OCI-M1 (cell line): ENCODE measurements around the gene ATP13A3.

Experiments
- DNase-seq: peaks from one replicate; lab custom pipeline; 2025; lab: John Stamatoyannopoulos, UW

The ATP13A3 gene

DNA sequence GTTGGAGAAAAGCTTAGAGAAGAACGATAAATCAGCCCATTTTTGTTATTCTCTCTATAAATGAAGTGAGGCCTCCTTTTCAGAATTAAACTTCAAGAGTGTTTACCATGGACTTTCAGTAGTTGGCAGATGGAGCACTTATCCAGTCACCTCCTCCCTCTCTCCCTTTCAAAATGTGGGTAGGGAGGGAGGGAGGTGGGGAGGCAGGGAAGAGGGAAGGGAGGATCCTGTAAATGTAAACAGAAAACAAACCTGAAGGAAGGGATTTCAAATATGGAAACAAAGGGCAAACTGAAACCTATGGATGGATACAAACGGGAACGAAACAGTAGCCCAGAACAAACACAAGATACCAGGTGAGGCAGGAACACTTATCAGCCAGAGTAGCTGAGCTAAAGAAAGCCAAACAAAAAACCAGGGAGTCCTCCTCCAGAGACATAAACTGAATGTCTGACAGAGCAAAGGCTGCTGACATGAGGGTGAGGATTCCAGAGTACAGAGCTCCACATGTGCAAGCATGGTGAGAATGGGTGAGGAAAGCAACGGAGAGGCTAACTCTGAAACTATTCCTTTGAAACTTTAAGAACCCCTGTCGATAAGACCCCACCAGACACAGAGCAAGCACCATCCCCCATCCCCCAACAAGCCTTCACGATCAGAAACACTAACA is 46.8 kb downstream of the ATP13A3 start:
- DNase-seq = no peak

DNA sequence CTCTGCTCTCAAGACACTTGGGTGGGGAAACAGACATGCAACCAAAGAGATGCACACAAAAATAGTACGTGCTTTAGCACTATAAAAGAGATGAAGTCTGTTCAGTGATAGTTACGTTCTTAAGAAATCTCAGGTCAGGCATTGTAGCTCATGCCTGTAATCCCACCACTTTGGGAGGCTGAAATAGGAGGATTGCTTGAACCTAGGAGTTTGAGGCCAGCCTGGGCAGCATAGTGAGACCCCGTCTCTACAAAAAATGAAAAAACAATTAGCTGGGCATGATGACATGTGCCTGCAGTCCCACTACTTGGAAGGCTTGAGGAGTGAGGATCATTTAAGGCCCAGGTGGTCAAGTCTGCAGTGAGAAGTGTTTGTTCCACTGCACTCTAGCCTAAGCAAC is 52.3 kb downstream of the ATP13A3 start:
- no peak for DNase-seq

- no peak for DNase-seq
Measured at GRCh38 chr3:194431554-194431953, 55.2 kb downstream of the ATP13A3 start.

GRCh38 chr3:194425399-194425798 is 61.4 kb downstream of the ATP13A3 start:
- DNase-seq = no peak

DNA sequence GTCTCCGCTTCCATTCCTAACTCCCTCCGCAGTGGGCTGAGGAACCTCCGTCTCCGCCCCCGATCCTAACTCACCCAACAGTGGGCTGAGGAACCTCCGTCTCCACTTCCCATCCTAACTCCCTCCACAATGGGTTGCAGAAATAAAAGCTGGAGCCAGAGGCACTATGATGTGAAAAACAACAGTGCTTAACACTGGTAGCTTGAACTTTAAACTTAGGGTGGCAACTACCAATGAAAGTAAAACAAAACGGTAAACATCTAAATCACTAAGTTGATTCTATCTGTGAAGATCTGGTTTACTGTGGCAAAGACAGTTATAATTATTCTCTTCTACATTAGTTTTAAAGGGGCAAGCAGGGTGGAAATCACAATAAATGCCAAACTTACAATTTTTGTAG is 61.8 kb downstream of the ATP13A3 start:
- DNase-seq = no peak

DNA sequence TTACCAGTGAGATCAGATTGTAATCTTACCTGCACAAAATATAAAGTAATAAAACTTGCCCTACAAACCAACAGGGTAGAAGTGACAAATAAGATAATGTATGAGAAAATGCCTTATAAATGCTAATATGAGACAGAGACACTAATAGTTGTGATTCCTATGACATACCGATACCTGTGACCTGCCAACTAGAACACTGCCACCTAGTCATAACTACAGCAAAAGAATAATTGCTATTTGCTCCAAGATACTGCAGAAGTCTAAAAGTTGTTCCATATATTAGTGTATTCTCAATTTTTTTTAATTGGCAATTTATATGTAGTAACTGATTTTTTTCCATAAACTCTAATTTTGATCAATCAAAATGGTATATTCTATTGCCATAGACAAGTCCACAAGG is 62.4 kb downstream of the ATP13A3 start:
- DNase-seq = no peak

DNA sequence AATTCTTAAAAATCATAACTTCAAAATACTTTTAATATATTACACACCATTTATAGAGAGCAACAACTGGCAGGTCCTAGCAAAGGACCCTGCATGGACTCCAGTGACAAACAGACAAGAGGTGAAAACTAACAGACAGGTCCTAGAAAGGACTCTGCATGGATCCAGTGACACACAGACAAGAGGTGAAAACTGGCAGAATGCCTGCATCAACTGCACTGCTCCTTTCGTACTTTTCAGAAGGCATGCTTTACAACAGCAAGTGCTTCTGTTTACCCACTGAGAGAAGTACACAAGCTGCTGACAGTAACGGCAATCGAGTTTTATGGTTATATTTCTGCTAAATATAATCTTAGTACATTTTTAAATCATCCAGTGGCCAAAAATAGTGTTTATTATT is 63.5 kb downstream of the ATP13A3 start:
- no peak for DNase-seq

- DNase-seq = no peak
Measured at GRCh38 chr3:194422188-194422587, 64.6 kb downstream of the ATP13A3 start.

- DNase-seq = no peak
Measured at GRCh38 chr3:194418671-194419070, 68.1 kb downstream of the ATP13A3 start.

DNA sequence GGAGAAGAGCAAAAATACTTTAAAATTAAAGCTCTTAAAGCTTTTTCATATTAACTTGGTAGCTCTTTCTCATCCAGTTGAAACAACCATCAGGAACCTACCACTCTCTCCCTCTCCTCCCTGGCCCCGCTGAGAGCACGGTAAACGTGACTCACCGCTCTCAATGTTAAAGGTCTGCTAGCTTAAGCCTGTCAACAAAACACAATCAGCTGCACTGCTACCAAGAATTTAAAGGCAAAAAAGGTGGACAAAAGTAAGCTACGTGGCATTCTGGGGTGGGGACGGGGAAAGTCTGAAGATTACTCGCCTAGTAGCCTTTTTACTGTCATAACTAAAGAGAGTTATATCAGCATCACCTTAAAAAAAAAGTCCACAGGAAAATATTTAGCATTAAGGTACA is 79.4 kb downstream of the ATP13A3 start:
- DNase-seq = no peak

GRCh38 chr3:194405766-194406165 is 81.0 kb downstream of the ATP13A3 start:
- no peak for DNase-seq

DNA sequence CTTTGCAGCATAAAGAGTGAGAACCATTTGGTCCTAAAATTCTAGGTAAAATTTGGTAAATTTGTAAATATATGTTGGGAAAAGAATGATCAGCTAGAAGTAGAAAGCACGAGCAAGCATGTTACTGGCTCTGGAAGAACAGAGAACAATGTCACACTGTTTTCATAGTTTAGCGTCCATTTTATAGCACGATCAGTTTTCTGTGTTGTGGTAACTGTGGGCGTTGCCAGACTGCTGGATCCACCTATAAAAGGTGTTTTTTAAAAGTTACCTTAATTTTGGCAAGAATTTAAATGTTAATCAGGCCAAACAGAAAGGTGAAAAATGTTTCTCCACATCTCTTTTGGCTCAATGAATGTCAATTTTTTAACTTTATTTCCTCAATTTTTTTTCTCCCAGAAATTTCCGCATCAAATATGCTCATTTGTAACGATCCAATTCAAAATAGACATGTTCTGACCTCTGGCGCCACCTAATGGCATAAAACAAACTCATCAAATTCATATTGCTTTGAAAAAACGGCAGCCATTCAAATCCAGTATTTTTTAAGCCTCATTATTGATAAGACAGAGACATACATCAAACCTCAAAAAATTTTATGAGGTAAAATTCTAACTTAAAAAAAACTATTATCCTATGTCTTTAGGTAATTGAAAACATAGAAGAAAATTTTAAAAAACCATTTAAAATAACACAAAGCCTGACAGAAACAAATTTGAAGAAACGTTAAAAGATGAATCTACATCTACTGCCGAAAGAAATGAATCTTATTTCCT is 82.2 kb downstream of the ATP13A3 start:
- DNase-seq = peak; percentile 62

- DNase-seq = no peak
Measured at GRCh38 chr3:194401868-194402329, 84.9 kb downstream of the ATP13A3 start.

DNA sequence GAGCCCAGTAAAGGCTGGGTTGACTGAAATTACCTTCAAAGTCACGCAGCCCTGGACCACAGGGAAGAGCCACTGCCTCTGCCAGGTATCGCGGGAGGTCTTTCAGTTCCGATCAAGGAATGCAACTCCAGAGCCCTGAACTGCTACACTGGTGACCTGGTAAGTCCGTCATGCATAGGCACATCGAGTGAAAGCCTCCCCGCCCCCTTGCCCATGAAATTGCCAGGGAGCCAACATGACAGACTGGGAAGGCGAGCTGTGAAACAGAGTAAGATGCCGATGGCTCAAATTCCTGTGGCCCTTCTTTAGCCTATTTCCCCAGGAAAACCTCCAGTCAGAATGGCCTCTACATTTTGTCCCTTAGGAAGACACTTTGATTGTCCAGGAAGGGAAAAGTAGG is 85.5 kb downstream of the ATP13A3 start:
- DNase-seq = no peak

- no peak for DNase-seq
Measured at GRCh38 chr3:194399874-194400411, 86.9 kb downstream of the ATP13A3 start.

DNA sequence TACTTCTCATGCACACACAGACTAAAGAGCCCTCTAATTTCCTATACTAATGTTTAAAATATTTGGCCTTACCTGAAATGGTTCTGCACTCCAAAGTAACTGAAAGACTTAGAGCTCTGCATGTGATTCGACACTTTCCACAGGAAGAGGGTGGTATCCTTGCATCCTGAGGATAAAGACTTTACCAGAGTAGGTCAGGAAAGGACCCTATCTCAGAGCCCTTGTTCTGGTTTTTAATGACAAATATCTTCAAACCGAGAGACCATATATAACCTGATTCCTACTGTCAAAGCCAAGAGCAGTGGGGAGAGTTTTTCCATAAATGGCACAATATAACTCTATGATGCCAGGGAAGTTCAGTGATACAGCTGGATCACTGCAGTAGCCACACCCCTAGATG is 87.6 kb downstream of the ATP13A3 start, which contains the start of gene GP5:
Gene GP5 (minus strand): TSS at position 101 of the 400 bp plus-strand sequence. CDS start 984 bp downstream, outside the sequence.
- peak; percentile 3 for DNase-seq

GRCh38 chr3:194397757-194398312 is 89.0 kb downstream of the ATP13A3 start:
- no peak for DNase-seq

- DNase-seq = no peak
Measured at GRCh38 chr3:194396859-194397756, 89.7 kb downstream of the ATP13A3 start.

GRCh38 chr3:194396539-194396858 is 90.3 kb downstream of the ATP13A3 start:
- DNase-seq = no peak

DNA sequence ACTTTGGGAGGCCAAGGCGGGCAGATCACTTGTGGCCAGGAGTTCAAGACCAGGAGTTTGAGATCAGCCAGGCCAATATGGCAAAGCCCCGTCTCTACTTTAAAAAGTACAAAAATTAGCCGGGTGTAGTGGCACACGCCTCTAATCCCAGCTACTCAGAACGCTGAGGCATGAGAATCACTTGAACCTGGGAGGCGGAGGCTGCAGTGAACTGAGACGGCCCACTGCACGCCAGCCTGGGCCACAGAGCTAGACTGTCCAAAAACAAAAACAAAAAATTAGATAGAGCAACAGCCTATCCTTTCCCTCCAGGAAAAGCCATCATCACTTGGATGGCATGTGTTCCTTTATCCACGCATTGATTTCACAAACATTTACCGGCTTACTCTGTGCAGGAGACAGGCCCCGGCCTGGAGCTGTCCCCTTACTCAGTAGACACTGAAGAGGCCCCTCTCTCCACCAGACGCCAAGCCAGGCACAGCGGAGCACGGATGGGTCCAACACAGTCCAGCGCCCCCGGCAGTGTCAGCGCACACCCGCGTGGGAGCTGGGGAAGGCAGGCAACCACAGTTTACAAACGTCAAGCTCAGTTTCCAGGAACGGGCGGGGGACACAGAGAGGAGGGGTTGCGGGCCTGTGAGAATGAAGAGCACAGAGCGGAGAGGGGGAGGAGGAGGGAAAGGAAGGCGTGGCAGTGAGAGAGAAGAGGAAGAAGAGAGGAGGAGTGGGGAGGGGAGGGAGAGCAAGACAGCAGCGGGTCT is 90.8 kb downstream of the ATP13A3 start:
- peak; percentile 87 for DNase-seq

DNA sequence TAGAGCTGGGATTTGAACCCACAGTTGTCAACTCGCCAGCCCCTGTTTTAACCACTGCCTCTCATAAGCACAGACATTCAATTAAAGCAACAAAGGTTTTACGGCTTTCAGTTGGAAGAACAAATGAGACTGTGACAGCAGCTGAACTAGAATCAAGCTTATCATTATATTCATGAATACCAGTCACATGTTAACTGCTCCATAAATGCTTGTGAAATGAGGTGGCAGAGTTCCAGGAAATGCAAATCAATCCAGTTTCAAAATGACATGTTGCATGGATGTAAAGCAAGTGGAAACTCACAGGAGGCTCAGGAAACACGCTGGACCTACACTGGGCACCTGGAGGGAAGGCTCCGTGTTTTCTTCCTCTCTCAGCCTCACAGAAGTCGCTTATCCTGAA is 91.6 kb downstream of the ATP13A3 start:
- DNase-seq = peak; percentile 51
